HPDE6-E6E7 (cell line): Measurements from ENCODE around the gene AKAP8L.
A peak's percentile ranks its signal among the peaks of the same experiment; 100 is the strongest.

Source experiments
- DNase-seq: peaks from one replicate; pipeline ENCODE4 v3.0.0; 2011; ENCODE audit warnings: missing footprints; ENCODE audit errors: extremely low spot score

Gene AKAP8L, protein sequence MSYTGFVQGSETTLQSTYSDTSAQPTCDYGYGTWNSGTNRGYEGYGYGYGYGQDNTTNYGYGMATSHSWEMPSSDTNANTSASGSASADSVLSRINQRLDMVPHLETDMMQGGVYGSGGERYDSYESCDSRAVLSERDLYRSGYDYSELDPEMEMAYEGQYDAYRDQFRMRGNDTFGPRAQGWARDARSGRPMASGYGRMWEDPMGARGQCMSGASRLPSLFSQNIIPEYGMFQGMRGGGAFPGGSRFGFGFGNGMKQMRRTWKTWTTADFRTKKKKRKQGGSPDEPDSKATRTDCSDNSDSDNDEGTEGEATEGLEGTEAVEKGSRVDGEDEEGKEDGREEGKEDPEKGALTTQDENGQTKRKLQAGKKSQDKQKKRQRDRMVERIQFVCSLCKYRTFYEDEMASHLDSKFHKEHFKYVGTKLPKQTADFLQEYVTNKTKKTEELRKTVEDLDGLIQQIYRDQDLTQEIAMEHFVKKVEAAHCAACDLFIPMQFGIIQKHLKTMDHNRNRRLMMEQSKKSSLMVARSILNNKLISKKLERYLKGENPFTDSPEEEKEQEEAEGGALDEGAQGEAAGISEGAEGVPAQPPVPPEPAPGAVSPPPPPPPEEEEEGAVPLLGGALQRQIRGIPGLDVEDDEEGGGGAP

DNA sequence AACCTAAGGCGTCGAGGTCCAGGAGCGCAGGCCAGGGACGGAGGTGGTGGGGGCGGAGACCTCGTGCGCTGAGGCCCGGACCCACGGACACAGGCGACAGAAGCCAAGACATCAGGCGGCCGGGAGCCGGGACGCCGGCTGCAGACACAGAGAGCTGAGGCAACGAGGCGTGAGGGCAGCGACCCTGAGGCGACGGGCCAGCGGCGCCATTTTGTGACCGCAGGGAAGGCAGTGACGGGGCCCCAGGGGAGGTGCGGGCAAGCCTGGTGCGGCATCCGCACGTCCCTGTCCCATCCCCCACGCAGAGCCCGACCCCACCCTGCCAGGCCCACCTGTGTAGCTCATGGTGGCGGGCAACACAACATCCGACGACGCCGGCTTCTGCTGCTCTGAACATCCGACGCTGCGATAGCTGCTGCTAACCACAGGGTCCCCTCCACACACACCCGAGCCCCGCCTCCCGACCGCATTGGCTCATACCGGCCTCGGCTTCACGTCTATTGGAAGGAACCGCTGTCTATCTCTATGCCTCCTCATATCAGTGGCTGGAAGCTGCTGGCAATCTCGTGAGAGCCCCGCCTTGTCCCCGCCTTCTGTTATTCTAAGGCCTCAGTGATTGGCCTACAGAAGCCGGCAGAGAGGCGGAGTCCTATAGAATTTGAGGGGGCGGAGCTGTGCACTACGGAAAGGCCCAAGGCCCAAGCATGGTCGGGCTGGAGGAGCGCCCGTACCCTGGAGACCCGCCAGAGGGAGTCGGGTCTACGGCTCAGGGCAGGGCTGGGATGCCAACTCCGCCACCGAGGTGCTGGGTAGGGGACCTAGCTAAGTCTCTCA is at the start of gene AKAP8L:
Gene AKAP8L (minus strand): TSS at position 410 of the 834 bp plus-strand sequence. CDS start 65 bp downstream, at position 345.
- peak; percentile 98 for DNase-seq

DNA sequence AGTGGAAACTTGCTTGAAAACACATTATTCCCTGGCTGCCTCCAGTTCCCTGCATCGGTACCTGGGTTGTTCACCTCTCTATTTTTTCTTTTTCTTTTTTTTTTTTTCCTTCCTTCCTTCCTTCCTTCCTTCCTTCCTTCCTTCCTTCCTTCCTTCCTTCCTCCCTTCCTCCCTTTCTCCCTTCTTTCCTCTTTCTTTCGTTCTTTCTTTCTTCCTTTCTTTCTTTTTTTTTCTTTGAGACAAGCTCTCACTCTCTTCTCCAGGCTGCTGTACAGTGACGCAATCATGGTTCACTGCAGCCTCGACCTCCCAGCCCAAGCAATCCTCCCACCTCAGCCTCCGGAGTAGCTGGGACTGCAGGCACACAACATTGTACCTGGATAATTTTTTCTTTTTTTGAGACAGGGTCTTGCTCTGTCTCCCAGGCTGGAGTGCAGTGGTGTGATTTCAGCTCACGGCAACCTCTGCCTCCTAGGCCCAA is 49.0 kb upstream of the AKAP8L start:
- no peak for DNase-seq

DNA sequence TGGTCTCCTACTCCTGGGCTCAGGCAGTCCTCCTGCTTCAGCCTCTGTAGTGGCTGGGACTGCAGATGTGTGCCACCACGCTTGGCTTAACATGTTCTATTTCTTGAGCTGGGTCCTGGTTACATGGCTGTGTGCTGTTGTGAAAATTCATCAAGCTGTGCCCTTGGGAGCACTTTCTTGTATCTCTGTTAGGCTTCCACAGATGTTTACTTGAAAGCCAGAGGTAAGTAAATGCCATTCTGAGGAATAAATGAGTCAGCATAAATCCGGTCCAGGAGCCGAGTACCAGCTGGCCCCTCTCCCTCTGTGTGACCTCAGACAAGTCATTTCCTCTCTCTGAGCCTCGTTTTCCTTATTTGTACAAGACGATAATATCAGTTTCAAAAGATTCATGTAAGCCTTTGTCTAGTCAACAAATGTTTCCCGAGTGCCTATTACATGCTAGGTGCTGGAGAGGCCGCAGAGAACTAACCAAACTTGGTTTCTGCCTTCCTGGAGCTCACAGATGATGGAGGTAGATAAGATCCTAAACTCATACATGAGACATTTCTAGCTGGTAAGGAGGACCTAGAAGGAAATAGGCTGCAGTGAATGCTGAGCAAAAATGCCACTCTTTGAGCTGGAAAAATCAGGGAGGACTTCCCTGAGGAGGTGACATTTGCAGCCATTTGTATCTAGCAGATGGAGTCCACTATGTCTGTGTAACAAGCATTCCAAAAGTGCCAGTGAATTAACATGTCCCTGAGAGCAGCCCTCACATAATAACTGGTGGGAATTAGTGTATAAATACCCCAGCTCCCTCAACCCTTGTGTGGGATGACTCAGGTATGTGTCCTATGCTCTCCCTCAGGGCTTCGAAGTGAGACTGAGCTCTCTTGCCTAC is 48.3 kb upstream of the AKAP8L start:
- DNase-seq: no peak

DNA sequence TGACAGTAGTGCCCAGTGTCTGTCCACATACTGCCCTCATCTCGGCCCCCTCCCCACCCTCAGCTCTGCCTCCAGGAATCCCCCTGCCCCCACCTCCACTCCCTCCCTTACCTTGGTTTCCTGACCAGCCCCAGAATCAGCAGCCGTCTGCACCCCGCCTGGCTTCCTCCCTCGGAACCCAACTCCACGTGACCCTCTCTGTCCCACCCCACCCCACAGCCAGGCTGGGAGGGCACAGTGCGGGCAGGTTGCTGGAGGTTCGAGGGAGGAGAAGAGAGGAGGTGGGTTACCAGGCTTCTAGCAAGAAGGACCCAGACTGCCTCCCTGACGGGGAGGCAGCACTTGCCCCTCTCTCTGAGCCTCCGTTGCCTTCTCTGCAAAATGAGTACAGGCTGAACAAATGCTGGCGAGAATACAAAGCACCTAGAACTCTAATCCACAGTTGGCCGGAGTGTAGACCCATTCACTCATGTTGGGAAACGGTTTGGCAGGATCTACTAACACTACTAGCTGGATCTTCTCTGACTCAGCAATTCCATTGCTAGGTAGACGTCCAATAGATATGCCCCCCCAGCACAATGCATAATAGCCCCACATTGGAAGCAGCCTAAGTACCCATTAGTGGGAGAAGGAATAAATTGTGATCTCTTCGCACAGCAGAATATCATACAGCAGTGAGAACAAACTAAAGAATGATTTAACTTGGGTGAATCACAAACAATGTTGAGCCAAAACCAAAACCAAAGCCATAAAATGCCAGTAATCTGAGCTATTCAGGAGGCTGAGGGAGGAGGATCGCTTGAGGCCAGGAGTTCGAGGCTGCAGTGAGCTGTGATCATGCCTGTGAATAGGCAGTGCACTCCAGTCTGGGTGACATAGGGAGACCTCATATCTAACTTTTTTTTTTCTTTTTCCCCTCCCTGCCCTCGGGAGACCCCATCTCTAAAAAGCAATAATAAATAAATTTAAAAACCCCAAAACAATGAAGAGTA is 45.9 kb upstream of the AKAP8L start, which contains the start of gene RASAL3:
Gene RASAL3 (minus strand): TSS at position 151 of the 992 bp plus-strand sequence. CDS start 186 bp downstream, outside the sequence.
- no peak for DNase-seq

DNA sequence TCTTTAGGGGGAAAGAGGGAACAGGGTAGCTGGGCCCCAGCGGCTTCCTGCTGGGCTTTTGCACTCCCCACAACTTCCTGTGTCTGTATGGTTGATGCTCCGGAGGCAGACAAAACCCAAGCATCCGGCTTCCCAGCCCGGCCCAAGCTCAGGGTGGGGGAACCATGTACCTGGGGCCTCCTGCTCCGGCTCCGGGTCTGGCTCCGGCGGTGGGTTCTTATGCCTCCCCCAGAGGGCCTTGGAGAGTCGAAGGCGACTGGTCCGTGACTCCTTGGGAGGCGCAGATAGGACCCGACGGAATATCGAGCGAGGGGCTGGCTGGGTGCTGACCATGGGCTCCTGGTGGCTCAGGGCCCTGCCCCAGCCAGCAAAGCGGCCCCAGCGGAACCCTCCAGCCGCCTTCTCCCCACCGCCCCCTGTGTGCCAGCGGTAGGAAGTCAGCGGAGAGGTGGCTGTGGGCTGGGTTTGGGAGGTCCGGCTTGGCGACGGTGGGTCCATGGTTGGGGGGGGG is 45.1 kb upstream of the AKAP8L start:
- DNase-seq: no peak

DNA sequence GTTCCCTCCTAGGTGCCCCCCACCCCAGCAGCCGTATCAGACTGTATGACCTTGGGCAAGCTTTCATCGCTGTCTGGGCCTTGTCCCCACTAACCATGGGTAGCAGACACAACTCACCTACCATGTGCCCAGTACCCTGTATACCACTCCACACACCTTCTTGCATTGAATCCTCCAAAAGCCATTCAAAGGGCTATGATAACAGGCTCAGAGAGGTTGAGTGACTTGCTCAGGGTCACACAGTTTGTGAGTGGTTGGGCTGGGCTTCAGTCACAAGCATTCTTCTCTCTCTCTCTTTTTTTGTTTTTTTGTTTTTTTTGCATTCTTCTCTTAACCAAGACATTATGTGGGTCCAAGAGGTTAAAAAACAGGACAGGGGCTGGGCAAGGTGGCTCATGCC is 42.9 kb upstream of the AKAP8L start:
- no peak for DNase-seq

DNA sequence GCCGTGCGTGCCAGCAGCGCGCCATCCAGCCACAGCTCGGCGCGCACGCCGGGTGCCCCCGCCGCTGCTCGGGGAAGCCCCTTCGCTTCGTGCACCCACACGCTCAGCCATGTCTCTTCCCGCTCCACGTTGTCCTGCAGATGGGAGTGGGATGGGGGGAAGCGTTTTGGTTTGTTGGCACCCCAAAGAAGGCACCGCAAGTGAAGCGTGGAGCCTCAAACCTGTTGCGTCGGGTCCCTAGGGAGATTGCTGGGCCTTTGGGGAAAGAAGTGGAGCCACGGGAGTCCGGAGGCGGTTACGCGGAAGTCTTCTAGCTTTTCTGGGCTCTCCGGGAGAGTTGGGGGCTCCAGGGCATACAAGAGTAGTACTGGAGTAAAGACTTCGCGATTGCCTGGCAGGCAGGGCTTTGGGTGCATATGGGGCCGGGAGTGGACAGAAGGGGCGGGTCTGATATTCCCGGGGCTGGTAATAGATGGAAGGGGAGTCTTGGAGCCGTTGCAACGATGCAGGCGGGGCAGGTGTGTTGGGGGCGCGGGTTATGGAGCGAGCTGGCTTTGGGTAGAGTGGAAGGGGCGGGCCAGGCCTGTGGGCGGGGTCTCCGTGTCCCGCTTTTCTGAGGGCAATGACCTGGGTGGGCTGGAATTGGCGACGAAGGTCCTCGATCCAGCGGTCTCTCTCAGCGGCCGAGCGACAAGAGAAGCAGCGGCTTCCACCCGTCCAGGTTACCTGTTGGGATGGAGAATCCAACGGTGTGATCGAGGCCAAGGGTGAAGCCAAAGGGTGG is 39.1 kb upstream of the AKAP8L start:
- no peak for DNase-seq

DNA sequence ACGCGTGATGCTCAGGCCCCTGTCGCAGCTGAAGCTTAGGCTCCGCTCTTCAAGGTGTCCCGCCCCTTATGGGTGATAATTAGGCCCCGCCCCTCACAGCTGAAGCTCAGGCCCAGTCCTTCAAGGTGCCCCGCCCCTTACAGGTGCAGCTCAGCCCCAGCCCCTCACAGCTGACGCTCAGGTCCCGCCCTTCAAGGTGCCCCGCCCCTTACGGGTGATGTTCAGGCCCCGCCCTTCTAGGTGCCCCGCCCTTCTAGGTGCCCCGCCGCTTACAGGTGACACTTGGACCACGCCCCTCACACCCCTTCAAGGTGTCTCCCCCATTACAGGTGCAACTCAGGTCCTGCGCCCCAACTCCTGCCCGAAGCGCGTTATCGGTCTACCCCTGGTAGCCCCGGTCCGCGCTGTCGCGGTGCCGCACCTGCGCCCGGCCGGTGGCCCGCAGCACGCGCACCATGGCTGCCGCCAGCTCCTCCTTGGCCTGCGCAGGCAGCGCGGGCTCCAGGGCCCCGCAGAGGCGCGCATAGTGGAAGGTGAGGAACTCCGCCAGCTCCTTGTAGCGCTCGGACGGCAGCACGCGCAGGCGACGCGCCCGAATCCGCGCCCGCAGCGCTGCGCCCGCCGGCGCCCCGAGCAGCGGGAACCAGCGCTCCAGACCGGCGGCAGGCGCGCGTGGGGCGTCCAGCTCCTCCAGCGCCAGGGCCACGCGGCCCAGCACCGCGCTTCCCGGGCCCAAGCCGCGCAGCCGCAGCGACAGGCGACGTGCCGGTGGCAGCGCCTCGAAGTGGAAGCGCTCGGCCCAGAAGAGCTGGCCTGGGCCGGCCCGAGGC is 38.3 kb upstream of the AKAP8L start:
- no peak for DNase-seq

DNA sequence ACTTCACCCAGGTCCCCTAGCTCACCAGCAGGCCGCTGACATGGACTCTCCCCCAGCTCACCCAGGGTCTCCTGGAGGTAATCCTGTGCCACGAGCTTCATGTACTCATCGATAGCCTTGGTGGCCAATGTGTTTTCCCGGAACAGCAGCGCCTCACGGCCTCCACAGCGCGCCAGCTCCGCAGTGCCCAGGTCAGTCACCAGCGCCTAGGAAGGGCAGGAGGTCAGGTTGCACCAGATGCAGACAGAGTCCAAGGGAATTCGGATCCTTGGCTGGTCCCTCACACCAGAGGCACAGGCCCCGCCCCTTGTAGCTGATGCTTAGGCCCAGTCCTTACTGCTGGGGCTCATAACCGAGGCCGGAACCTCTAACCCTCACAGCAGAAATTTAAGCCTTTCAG is 37.7 kb upstream of the AKAP8L start:
- DNase-seq: no peak

DNA sequence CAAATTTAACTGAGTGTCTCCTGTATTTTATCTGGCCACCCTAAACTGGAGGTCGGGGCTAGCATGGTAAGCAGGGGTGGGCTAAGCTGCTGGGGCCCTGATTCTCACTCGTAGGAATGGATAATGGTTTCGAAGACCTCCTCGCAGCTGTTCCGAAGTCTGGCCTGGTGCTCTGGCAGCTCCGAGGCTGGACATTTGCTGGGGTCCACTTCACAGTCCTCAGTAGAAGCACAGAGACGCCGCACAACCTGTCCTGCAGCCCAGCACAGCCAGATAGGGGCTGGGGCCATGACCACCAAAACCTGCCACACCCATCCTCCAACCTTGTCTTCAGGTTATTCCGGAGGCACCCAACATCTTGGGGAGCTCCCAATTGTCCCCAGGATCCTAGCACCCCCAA is 37.2 kb upstream of the AKAP8L start:
- no peak for DNase-seq

DNA sequence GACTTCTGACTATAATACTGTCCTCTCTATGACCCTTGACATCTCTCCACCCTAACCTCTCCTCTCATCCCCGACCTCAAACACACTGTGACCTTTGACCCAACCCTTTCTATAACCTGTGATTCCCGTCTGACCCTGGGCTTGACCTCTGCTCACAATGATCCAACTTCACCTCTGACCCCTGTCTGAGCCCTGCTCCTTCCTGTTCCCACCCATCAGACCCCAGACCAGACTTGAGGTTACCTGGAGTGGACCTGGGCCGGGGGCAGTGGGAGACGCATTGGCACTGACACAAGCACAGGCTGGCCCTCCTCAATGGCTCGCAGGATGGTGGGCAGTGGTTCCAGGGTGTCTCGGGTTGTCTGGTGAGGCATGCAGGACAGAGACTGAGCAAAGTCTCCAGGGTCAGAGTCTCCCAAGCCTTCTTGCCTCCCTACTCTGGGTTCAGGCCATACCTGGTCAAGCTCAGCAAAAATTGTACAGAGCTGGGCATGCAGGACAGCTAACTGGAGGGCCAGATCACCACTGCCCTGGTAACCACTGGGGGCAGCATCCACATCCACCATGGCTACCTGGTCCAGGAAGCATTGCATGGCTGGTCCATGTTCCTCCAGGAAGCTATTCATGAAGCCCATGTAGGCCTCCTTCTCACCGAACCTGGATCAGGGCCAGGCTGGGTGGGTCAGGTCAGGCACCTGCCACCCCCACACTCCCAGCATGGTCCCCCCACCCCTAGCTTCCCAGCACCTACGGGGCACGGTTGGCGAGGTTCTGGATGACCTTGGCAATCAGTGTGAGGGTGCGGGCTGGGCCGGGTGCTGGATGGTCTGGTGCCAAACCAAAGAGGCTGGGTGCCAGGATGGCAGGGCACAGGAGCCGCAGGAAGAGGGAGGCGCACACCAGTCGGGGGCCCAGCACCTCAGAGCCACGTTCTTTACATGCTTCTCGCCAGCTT is 35.4 kb upstream of the AKAP8L start:
- DNase-seq: no peak

DNA sequence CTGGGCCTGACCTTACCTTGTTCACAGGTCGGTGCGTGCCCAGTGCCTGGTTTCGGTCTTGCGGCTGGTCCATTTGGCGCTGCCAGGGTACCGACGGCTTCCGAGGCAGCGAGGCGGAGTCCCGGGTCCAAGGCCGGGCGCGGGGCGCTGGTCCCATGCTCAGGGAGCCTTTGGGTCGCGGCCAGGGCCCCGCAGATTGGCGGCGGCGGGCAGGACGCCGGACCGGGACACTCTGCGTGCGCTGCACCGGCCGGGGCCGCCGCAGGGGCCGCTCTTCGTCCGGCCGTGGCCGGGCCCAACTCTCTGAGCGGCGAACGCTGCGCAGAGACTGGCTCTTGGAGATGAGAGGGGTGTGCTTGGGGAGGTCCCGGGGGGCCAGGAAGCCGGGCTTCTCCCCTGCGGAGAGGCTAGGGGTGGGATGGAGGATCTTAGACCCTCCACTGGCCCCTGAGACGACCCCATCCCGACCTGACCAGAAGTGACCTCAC is 34.3 kb upstream of the AKAP8L start:
- no peak for DNase-seq

DNA sequence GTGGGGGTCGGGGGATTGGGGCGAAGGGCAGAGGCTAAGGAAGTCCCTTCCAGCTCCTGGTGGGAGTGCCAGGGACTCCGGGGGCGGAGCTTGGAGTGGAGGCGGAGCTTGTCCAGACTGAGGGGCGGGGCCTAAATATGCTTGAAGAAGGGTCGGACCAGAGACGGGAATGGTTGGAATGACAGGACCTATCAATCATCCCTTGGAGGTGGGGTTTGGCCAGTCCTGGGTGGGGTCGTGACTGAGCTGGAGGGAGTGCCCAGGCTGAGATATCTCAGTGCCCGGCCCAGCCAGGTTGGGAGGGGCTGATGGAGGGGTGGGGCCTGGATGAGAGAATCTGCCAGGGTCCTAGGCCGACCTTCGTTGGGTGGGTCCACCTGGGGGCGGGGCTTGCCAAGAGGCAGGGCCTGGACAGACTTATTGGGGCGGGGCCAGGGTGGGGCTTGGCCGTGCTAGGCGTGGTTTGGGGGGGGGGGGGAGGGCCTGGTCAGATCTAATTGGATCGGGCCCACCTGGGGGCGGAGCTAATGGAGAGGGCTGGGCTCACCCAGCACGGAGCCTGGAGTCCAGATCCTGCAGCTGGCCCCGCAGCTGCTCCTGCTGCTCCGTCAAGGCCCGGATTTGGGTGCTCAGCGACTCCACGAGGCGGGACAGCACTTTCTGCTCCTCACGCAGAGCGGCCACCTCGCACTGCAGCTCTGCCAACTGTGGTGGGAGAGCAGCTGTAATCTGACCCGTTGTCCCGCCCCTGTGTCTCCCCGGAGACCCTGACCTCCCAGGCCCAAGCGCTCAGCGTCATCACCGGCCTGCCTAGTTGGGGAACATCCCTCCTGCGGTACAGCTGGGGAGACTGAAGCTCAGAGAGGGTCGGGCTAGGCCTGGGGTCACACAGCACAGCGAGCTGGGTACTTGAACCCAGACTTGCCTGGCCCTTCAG is 33.6 kb upstream of the AKAP8L start:
- peak; percentile 43 for DNase-seq

DNA sequence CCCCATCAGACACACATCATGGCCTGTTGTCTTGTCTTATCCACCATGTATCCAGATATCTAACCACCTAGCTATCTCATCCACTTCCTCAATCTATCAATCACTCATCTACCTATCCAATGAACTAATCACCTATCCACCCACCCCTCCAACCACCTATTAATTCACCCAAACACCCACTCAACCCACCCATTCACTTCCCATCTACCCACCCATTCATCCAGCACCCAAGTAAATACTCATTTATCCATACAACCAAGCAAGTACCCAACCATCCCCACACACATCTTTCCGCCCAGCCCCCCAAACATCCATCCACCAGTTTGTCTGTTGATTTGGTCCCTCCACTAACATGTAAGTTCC is 31.7 kb upstream of the AKAP8L start:
- DNase-seq: no peak
